COLO668 (cell line): ENCODE data around the gene CLCA2.

Source experiments
- DNase-seq: peaks from one replicate; lab custom pipeline; 2025; ENCODE audit not compliant: unreplicated experiment; lab: John Stamatoyannopoulos, UW

Gene CLCA2

GRCh38 chr1:86472767-86473166 is 48.8 kb downstream of the CLCA2 start:
- DNase-seq = no peak

GRCh38 chr1:86477256-86477655 is 53.3 kb downstream of the CLCA2 start:
- DNase-seq = no peak

GRCh38 chr1:86477682-86478081 is 53.7 kb downstream of the CLCA2 start:
- DNase-seq = no peak

- no peak for DNase-seq
Observed at GRCh38 chr1:86478416-86479156, 54.6 kb downstream of the CLCA2 start.

GRCh38 chr1:86481966-86482365 is 58.0 kb downstream of the CLCA2 start:
- DNase-seq = no peak

GRCh38 chr1:86487131-86487810 is 63.3 kb downstream of the CLCA2 start:
- no peak for DNase-seq

GRCh38 chr1:86487811-86488141 is 63.8 kb downstream of the CLCA2 start:
- DNase-seq = no peak

- no peak for DNase-seq
Observed at GRCh38 chr1:86489242-86489878, 65.4 kb downstream of the CLCA2 start.

- no peak for DNase-seq
Observed at GRCh38 chr1:86491171-86491950, 67.4 kb downstream of the CLCA2 start.

- no peak for DNase-seq
Observed at GRCh38 chr1:86498281-86498680, 74.3 kb downstream of the CLCA2 start.

- no peak for DNase-seq
Observed at GRCh38 chr1:86499987-86500593, 76.1 kb downstream of the CLCA2 start.

- no peak for DNase-seq
Observed at GRCh38 chr1:86500714-86501113, 76.7 kb downstream of the CLCA2 start.

- DNase-seq = peak; percentile 52
Observed at GRCh38 chr1:86502125-86502646, 78.2 kb downstream of the CLCA2 start.

- DNase-seq = peak; percentile 71
Observed at GRCh38 chr1:86502721-86503405, 78.9 kb downstream of the CLCA2 start.

GRCh38 chr1:86503406-86504136 is 79.6 kb downstream of the CLCA2 start:
- DNase-seq = peak; percentile 35

GRCh38 chr1:86504137-86504479 is 80.1 kb downstream of the CLCA2 start:
- no peak for DNase-seq

GRCh38 chr1:86504895-86505563 is 81.1 kb downstream of the CLCA2 start:
- no peak for DNase-seq

- DNase-seq = no peak
Observed at GRCh38 chr1:86505564-86505902, 81.6 kb downstream of the CLCA2 start.
